Fibroblast of villous mesenchyme (primary cell): Measurements from ENCODE around the gene YAP1. TPM values are rescaled to one million over a fixed set of nuclear protein-coding genes. Genes with fewer than 3 reads are reported as not detected.

Source experiments
- DNase-seq: peaks from one replicate; pipeline ENCODE4 v3.0.0-alpha.2; 2010; ENCODE audit warnings: low read depth
- H3K4me3 ChIP-seq: 2 replicates; pipeline ENCODE4 v1.5.1; 2011; ENCODE audit warnings: low read depth, mild to moderate bottlenecking, low read length
- CTCF ChIP-seq: IDR thresholded peaks from 2 replicates; pipeline ENCODE4 v1.5.1; 2012; ENCODE audit warnings: low read depth, mild to moderate bottlenecking, low read length; ENCODE audit not compliant: insufficient read depth
- total RNA-seq: library from RNA; depleted of rRNA; stranded (reverse); fragments of >200 nt; gene quantifications from 2 replicates; pipeline ENCODE4 v1.2.3, GENCODE V29; 2012

Gene YAP1
- total RNA-seq, 1 donor, result 148 TPM

GRCh38 chr11:102143867-102144266 lies 33.6 kb downstream of the YAP1 start:
- DNase-seq, result no peak
- TF ChIP-seq CTCF, result no peak
- H3K4me3 ChIP-seq, result no peak overlapping the region

GRCh38 chr11:102144357-102145355 lies 34.4 kb downstream of the YAP1 start:
- H3K4me3 ChIP-seq, result no peak overlapping the region
- peak; percentile 80 for DNase-seq
- TF ChIP-seq CTCF, result no peak

GRCh38 chr11:102147015-102147414 lies 36.8 kb downstream of the YAP1 start:
- H3K4me3 ChIP-seq, result no peak overlapping the region
- DNase-seq, result no peak
- TF ChIP-seq CTCF, result no peak

DNA sequence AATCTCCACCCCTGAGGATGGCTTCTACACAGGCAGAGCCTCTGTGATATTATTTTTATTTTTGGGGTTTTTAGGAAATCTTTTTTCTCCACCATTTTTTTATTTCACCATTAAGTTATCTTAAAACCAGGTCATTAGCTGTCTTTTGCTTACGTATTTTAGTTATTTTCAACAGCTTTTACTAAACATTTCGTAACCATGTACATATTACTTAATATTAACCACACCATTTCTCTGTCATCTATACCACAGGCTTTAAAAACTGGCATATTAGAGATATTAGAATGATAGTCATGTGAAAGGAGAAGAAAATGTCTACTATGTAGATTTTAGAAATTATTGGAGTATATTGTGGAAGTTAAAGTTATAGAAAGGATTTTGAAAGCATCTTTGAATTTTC lies 37.4 kb downstream of the YAP1 start:
- peak; percentile 56 for DNase-seq
- no peak overlapping the region for H3K4me3 ChIP-seq
- TF ChIP-seq CTCF, result no peak

DNA sequence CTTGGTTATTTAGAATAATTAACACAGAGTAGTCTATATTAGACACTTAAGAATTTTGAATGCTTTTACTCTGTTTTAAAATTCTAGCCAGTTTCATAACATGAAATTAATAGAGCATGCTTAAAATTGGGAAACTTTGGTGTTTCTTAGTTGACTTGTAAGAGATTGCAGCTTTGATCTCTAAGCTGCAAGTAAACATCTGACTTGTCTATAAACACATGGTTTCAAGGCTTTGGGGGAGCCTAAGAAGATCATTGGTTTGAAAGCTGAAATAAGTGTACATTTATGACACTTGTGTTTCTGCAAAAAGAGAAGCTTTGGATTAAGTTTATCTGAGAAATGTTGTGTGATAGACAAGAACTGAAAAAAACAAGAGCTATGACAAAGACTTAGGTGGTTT lies 37.8 kb downstream of the YAP1 start:
- peak; percentile 63 for DNase-seq
- TF ChIP-seq CTCF, result no peak
- no peak overlapping the region for H3K4me3 ChIP-seq

DNA sequence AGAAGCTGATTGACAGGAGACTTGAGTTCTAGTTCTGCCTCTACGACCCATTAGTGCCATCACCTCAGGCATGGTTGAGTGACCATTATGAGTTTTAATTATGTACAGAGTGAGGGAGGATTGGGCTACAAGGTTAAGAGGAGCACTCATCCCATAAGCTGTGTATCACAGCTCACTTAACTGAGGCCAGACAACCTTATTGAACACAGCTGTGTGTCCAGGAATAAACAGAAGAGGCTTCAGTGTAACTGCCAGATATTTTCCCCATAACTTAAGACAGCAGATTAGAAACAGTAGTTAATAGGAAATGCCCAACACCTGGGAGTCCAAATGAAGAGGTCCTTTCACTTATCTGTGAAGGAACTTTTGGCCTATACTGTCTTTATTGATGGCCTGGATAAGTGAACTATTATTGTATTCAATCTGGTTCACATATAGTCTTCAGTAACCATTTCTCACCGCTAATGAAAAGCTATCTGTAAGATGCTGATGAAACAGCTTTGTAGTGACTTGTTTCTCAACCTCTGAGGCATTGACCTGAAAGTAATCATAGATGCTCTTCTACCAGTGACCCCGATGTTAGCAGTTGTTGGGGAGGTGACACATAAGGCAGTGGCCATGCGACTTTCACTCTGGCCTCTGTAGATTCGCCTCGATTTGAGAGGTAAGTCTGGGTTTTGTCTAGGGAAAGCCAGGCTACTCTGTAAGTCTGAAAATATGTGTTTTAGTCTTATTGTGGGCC lies 41.7 kb downstream of the YAP1 start:
- TF ChIP-seq CTCF, result no peak
- DNase-seq, result peak; percentile 63
- no peak overlapping the region for H3K4me3 ChIP-seq
